ENCODE measurements around the gene HOXB7. TPM values are rescaled to one million over a fixed set of nuclear protein-coding genes. Genes with fewer than 3 reads are reported as not detected.

HOXB7 gene
- total and polyA plus RNA-seq, 9 donors: 0.23 to 6.9 (median 1.3) TPM

GRCh38 chr17:48597528-48597777 is 13.4 kb downstream of the HOXB7 start:
- WGBS, 3 donors: 3 to 5% (median 4%) methylated on average over 16 of the region's 16 CpGs

DNA sequence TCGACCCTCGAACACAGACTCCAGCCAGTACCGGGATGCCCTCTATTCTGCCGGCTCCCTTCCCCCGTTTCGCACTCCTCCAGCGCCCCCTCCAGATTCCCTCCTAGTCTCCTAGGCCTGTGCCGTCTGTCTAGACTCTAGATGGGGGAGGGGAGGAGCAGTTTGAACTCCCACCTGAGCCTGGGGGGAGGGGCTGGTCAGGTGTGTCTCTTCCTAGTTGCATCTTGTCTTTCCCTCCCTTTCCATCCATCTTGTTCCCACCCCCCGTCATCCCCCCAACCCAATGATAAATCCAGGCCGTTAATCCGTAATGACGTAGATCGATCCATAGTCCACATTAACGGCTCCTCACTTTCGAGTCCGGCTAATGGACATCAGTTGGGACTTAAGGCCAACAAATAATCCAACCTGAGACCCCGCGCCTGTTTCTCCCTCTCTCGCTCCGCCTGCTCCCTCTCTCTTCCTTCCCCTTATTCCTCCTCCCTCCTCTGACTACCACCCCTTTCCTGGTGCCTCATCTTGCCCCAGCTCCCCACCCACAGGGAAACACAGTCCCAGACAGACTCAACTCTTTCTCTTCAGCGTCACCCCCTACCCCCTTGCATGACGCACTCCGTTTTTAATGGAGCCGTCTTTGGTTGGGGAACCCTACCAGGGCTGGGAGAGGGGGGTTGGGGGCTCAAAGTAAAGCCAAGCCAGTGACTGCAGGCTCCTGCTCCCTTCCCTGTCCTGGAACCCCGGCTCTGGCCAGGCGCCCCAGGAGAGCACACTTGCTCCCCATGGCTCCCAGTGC is 13.9 kb downstream of the HOXB7 start:
- Histone ChIP-seq H3K36me3 (no peaks in the 10 kb centered on the region), H3K27me3 (peaks cover 2% of the 10 kb centered on the region), H3K9me3 (peaks cover 0 to 8% of the 10 kb centered on the region in 2 donors), H3K27ac (no peak overlapping the region), H3K4me1 (ENCODE audit: insufficient read depth) (no peaks in the 10 kb centered on the region), H3K4me3 (peak overlapping the region; percentile 38)
- WGBS, 3 donors: 17 to 21% (median 19%) methylated on average over 26 of the region's 26 CpGs
- TF ChIP-seq CTCF (IDR thresholded peaks at IDR 0.05) (no peak), EP300 (IDR thresholded peaks at IDR 0.05) (no peak), POLR2A (IDR thresholded peaks at IDR 0.05) (no peak)
- DNase-seq: no peak
- intact Hi-C loops (cut with DNase I): loop anchor here in 1 of 4 donors (10.0 kb wide), 1 partner anchor 242 kb away; no protein-coding TSS in a partner anchor

More at GRCh38 chr17:48597528-48597777, 13.4 kb downstream of the HOXB7 start:
- intact Hi-C loops (cut with DNase I): loop anchor here in 1 of 4 donors (10.0 kb wide), 1 partner anchor 243 kb away; no protein-coding TSS in a partner anchor
- TF ChIP-seq CTCF (IDR thresholded peaks at IDR 0.05): no peak
- no peak for TF ChIP-seq POLR2A (IDR thresholded peaks at IDR 0.05)
- no peak for TF ChIP-seq EP300 (IDR thresholded peaks at IDR 0.05)
- Histone ChIP-seq H3K36me3 (no peaks in the 10 kb centered on the region), H3K27ac (no peak overlapping the region), H3K27me3 (peaks cover 2% of the 10 kb centered on the region), H3K9me3 (peaks cover 0 to 8% of the 10 kb centered on the region in 2 donors), H3K4me1 (ENCODE audit: insufficient read depth) (no peaks in the 10 kb centered on the region), H3K4me3 (peak overlapping the region; percentile 38)
- DNase-seq: no peak

GRCh38 chr17:48596000-48596734 is 14.7 kb downstream of the HOXB7 start:
- Histone ChIP-seq H3K4me1 (ENCODE audit: insufficient read depth) (no peaks in the 10 kb centered on the region), H3K36me3 (no peaks in the 10 kb centered on the region), H3K27ac (no peak overlapping the region), H3K4me3 (no peak overlapping the region), H3K27me3 (peaks cover 2% of the 10 kb centered on the region), H3K9me3 (peaks cover 0 to 8% of the 10 kb centered on the region in 2 donors)
- TF ChIP-seq EP300 (IDR thresholded peaks at IDR 0.05): no peak
- DNase-seq: no peak
- intact Hi-C loops (cut with DNase I): loop anchor here in 1 of 4 donors (10.0 kb wide), 1 partner anchor 241 kb away; no protein-coding TSS in a partner anchor
- 12 to 15% (median 14%) methylated on average over 54 of the region's 54 CpGs for WGBS, 3 donors

DNA sequence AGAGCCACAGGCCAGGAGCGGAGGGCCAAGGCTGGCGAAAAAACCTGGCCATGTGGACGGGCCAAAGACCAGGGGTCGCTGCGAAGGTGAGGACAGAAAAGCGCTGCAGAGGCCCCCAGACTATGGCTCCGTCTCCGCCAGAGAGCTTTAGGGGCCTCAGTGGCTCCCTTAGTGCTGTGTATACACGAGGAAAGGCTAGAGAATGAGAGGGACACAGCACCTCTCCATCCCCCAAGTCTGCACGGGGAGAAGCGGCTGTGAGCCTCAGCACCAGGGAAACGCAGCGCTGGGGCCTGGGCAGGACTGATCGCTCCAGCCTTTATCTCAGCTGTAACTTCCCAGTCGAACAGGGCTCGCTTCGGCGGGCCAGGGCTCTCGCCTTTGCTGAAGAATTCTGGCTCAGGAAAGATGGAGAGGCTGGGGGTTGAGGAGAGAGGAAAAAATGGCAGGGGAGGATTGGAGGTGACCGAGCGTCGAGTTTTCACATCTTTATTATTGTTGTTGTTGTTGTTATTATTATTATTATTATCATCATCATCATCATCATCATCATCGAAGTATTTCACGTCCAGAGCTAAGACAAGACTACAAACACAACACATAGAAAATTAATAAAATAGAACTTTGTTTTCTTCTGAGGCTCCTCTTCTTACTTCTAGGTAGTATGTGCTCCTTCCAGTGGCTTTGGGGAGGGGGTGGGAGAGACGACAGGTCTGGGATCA is 15.4 kb downstream of the HOXB7 start:
- Histone ChIP-seq H3K4me3 (no peak overlapping the region), H3K36me3 (no peaks in the 10 kb centered on the region), H3K27me3 (peaks cover 2% of the 10 kb centered on the region), H3K27ac (no peak overlapping the region), H3K9me3 (peaks cover 0 to 8% of the 10 kb centered on the region in 2 donors), H3K4me1 (ENCODE audit: insufficient read depth) (no peaks in the 10 kb centered on the region)
- whole genome bisulfite sequencing, 3 donors: 44 to 63% (median 50%) methylated on average over 25 of the region's 25 CpGs
- intact Hi-C loops (cut with DNase I): loop anchor here in 1 of 4 donors (10.0 kb wide), 1 partner anchor 241 kb away; no protein-coding TSS in a partner anchor
- DNase-seq: no peak
- no peak for TF ChIP-seq EP300 (IDR thresholded peaks at IDR 0.05)
- TF ChIP-seq CTCF (IDR thresholded peaks at IDR 0.05): no peak
- TF ChIP-seq POLR2A (IDR thresholded peaks at IDR 0.05): no peak
